ENCODE data around the gene PTPN2.
"Not testable (repeated sequence)": the region's sequence is repeated elsewhere in the genome, so short reads cannot be mapped to it uniquely, and the experiment has no call there.

PTPN2 gene

DNA sequence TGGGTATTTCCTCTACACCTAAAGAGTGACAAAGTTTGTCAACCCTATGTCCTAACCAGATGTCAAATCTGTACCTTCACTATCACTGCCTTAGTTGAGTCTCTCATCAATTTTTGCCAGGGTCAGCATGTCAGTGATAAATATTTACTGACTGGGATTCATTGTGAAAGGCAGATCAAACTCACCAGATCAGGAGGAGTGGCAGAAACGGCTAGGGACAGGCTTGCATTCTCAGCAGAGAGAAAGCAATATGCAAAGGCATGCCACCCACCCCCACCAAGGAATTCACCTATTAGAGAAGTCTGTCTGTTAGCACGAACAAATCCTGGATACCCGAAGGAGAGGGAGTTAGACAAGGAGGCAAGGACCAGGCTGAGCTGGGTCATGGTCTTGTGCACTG, 62.6 kb downstream of the PTPN2 start:
- DNase-seq: no peak

DNA sequence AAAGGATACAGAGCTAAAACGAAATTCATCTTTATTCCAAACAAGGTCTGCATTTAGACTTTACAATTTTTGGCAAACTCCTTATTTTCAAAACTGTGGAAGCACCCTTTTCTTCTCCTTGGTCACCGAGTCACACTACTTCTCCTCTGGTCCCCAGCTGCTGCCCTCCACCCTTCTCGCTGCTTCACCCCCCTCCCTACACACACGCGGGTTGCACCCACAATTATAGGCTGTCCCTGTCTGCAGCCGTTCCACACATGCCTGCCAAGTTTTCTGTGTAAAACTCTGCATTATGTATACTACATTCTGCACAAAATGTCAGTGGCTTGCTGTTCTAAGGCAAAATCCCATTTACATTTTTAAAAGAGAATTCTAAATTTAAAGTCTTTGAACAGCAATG, 63.5 kb downstream of the PTPN2 start:
- no peak for DNase-seq

- DNase-seq: no peak
These were observed 64.2 kb downstream of the PTPN2 start for GRCh38 chr18:12819841-12820240.

GRCh38 chr18:12819322-12819721, 64.7 kb downstream of the PTPN2 start:
- DNase-seq: peak; percentile 64

DNA sequence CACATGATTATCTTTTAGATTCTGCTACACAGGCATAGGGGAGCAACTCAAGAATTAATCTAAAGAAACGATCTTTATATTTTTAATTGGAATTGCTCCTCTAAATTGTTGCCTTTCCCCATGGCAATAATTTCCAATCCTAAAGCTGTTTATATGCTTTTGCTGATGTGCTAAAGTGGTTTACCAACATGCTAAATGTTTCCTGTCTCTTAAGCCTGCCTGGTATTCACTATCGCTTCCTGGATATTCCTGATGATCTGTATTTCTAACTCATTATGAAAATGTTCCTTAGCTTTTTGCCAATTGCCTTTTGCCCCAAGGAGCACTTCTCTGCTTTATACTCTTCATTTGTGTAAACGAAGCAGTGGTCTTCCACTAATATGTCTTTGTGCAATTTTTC, 65.8 kb downstream of the PTPN2 start:
- no peak for DNase-seq

GRCh38 chr18:12816451-12816850, 67.6 kb downstream of the PTPN2 start:
- no peak for DNase-seq

GRCh38 chr18:12811191-12811950, 72.7 kb downstream of the PTPN2 start:
- no peak for DNase-seq

DNA sequence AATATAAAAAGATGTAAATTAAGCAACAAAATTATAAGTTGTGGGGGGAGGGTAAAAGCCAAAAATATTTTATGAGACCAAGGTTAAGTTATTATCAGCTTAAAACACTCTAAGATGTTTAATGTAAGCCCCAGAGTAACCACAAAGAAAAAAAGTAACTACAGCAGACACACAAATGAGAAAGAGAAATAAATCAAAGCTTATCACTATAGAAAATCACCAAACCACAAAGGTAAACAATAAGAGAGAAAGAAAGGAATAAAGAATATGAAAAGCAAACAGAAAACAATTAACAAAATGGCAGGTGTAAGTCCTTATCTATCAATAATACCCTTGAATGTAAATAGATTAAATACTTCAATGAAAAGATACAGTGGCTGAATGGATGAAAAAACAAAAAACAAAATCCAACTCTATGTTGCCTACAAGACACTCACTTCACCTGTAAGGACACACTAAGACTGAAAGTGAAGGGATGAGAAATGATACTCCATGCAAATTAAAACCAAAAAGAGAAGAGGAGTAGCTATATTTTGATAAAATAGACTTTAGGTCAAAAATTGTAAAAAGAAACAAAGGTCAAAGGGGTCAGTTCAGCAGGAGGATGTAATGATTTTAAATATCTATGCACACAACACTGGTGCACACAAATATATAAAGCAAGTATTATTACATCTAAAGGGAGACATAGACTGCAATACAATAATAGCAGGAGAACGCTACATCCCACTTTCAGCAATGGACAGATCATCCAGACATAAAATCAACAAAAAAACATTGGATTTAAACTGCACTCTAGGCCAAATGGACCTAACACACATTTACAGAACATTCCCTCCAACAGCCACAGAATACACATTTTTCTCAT, 80.7 kb downstream of the PTPN2 start:
- DNase-seq: no peak

DNA sequence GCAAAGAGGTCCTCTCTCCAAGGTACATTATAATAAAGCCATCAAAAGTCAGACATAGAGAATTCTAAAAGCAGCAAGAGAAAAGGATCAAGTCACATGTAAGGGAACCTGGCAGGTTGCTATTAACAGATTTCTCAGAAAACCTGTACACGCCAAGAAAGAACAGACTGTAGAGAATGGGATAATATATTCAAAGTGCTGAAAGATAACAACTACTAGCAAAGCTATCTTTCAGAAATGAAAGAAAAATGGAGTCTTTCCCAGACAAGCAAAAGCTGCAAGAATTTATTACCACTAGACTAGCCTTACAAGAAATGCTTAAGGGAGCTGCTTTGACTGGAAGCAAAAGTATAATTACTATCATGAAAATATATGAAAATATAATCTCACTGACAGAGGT, 81.5 kb downstream of the PTPN2 start:
- no peak for DNase-seq

DNA sequence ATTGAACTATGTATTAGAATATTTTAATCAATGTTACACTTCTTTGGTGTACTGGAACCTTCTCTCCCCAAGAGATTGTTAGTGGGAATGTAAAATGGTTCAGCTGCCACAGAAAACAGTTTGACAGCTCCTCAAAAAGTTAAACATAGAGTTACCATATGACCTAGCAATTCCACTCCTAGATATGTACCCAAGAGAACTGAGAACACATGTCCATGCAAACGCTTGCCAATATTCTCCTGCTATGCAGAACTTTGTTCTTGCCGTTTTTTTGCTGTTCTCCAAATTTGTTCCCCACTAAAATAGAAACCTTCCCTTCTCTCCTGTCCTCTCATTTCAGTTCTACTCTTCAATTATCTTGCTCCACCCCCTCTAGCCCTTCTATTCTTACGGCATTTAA, 87.6 kb downstream of the PTPN2 start:
- no peak for DNase-seq

DNA sequence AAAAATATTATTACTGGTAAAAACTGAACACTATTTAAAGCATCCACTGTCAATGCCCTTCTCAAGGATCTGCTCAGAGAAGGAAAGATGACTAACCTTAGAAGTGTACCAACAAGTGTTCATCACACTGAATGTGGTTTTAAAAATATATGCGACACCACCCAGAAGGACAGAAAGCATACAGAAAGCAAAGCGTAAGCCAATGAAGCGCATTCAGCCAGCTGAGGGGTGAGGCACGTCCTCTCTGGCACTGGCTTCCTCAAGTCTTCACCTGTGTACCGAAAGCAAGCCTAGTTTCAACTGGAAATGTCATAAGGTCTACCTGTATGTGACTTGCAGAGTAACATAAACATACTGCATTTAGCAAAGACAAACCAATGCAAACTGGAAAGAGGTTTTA, 92.4 kb downstream of the PTPN2 start:
- DNase-seq: no peak

DNA sequence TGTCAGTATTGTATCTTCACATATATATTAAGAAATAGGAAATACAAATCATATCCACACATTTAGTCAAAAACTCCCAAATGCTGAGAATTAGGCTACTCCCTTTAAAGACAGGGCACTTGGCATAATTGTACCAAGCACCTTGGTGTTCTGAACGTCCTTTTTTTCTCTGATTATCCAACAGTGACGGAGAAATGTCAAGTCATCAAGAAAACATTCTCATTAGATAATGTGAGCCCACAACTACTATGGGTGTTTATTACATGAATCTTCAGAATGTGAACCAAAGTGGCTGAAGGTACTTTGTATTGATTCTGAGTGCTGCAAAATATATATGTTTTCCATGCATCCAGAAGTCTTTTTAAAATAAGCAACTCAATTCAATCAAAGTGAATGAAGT, 97.4 kb downstream of the PTPN2 start:
- DNase-seq: no peak

DNA sequence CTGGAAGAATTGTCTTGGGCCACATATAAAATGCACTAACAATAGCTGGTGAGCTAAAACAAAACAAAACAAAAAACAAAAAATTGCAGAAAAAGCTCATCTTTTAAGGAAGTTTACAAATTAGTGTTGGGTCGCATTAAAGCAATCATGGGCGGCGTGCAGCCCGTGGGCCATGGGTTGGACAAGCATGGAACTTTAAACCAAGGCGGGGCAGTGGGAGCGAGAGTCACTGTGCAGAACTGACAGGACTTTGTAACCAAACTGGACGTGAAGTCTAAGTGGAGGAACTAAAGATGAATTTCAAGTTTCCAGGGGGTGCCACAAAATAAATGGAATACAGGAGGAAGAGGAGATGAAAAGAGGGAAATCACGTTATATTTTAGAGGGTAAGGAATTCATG, 100.5 kb downstream of the PTPN2 start:
- DNase-seq: no peak

DNA sequence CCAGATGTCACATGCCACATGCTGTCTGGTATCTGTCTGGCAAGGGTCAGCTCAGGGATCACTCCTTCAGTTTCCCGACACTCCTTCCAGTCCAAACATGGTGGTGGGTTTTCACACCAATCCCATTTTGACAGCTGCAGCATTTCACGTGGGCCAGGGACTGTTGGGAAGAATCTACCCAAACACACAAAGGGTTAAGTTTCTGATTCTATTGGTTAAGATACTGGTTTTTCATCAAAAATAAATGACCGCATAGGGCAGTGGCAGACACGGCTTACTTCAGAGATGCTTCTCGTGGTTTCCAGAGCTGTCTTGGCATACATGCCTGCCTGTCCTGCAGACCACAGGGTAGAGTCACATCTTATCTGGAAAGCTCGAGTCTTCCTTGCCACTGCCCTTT, 101.5 kb downstream of the PTPN2 start:
- no peak for DNase-seq

GRCh38 chr18:12779456-12779855, 104.6 kb downstream of the PTPN2 start:
- no peak for DNase-seq

DNA sequence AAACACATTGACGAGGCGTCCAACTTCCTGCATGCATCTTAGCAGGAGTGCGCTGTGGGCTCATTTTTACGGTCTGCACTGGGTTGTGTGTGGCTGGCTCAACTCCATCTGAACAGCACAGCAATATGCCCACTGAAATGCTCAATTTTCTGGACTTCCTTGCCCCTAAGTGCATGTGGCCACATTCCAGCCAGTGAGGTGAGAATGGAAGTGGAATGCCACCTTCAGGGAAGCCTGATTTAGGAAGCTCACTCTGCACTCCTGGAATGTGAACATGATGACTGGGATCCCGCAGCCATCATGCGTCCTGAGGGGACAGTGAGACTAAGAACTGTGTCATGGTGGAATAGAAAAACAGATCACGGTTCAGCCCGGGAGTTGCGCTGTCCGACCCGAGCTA, 105.0 kb downstream of the PTPN2 start:
- DNase-seq: no peak

DNA sequence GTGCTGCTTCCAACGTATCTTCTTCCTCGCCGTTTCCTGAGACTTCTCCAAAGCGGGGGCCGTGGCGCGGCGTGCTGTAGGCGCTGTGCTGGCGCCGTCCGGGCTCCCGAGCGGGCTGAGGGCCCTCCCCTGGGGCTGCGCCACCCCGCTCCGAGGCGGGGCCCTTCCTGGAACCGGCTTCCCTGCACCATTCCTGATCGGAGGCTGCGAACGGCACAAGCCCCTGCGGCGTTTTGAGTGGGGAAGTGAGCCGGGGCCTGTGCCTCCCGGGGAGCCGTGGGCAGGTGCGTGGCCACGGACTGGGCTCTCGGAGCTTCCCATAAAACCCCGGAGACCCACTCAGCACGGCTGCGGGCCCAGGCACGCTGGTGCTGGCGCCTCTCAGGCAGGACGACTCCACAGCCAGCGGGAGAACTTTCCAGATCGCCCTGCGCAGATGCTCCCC, 106.5 kb downstream of the PTPN2 start:
- DNase-seq: no peak

DNA sequence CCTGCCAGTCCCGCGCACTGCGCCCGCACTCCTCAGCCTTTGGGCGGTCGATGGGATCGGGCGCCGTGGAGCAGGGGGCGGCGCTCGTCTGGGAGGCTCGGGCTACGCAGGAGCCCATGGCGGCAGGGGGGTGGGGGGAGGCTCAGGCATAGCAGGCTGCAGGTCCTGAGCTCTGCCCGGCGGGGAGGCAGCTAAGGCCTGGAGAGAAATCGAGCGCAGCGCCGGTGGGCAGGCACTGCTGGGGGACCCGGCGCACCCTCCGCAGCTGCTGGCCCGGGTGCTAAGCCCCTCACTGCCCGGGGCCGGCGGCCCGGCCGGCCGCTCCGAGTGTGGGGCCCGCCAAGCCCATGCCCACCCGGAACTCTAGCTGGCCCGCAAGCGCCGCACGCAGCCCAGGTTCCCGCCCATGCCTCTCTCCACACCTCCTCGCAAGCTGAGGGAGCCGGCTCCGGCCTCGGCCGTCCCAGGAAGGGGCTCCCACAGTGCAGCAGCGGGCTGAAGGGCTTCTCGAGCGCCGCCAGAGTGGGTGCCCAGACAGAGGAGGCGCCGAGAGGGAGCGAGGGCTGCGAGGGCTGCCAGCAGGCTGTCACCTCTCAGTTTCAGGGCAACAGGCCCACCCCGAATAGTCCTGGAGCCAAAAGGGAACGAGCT, 107.1 kb downstream of the PTPN2 start:
- no peak for DNase-seq

DNA sequence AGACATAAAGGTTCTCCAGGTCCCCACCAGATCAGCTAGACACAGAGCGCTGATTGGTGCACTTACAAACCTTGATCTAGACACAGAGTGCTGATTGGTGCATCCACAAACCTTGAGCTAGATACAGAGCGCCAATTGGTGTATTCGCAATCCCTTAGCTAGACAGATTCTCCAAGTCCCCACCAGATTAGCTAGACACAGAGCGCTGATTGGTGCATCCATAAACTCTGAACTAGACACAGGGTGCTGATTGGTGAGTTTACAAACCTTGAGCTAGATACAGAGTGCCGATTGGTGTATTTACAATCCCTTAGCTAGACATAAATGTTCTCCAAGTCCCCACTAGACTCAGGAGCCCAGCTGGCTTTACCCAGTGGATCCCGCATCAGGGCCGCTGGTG, 107.6 kb downstream of the PTPN2 start:
- DNase-seq: not testable (repeated sequence)

- DNase-seq: peak; percentile 12
These were observed 109.1 kb downstream of the PTPN2 start for GRCh38 chr18:12774982-12775381.

DNA sequence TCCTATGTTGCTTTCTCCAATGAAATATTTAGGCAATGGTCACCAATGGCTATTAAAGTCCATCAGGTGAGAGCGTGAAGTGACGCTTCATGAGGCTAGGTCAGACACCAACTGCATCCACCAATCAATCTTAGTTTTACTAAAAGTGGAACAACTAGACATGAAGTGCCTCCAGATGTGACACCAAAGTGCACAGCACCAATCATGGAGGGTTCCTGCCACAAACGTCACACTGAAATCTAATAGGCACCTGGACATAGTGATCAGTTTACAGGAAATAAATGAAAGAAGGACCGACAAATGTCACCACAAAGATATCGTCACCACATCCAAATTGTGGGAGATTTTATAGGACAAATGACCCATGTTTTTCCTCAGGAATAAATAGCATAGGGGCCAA, 110.7 kb downstream of the PTPN2 start:
- DNase-seq: no peak

- DNase-seq: no peak
These were observed 111.9 kb downstream of the PTPN2 start for GRCh38 chr18:12772111-12772510.

DNA sequence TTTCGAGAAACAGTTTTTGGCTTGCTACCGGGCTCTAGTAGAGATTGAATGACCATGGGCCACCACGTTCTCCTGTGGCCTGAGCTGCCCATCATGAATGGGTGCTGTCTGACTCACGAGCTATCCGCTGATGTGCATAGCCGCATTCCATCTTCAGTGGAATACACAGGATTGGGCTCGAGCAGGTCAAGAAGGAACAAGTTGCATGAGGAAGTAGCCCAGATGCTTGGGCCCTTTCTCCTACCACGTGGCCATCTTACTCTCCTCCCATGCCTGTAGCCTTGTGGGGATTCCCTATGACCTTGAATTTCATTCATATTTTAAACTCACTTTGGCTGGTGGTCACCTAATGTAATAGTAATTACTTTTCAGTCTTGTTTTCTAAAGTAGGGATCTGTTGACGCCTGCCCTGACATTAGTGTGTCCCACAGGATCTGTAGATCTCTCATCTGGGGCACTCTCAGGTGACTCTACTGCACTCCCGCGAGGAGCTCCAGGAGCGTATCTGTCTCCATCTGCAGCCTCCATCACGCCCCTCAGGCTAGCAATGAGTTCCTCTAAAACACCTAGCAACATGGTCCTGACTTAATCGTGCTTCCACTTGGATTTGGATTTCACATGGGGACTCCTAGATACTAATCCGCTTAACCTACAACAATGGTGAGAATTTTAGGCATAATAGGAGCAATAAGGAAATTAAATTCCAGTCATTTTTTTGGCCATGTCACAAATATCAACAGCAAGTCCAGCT, 113.4 kb downstream of the PTPN2 start:
- no peak for DNase-seq
